Naive thymus-derived CD4-positive, alpha-beta T cell (primary cell): ENCODE data around the gene IL17RB. TPM values are rescaled to one million over a fixed set of nuclear protein-coding genes. Genes with fewer than 3 reads are reported as not detected.

Experiments
- ATAC-seq: fragments of 150-1000 bp; cut with Tn5 transposase; 2 replicates; pipeline ENCODE4 v1.10.0; 2021; ENCODE audit warnings: mild to moderate bottlenecking, moderate library complexity
- CTCF ChIA-PET: fragments of 350-600 bp; sonication (Branson Sonifier 250); formaldehyde crosslinking; loops from one replicate; lab custom pipeline; 2021; ENCODE audit warnings: antibody characterized with exemption; lab: Charles Lee
- POLR2A ChIA-PET: fragments of 350-600 bp; sonication (Branson Sonifier 250); formaldehyde crosslinking; loops from one replicate; lab custom pipeline; 2021; ENCODE audit warnings: antibody characterized with exemption, inconsistent platforms; lab: Charles Lee
- DNase-seq, 9 donors: peaks; one replicate each; pipeline versions ENCODE4 v3.0.0 to v3.0.0-alpha.2; 2020 to 2022; ENCODE audit warnings: mixed read lengths in 1 of 9
- H3K27ac ChIP-seq: one replicate; pipeline ENCODE4 v1.7.0; 2013; ENCODE audit warnings: mild to moderate bottlenecking, low read depth, low read length, moderate library complexity
- H3K27me3 ChIP-seq, 2 donors: one replicate each; pipeline ENCODE4 v1.7.0; 2013; ENCODE audit warnings: low read length in 2 of 2, mild to moderate bottlenecking in 2 of 2, moderate library complexity in 2 of 2; ENCODE audit not compliant: control insufficient read depth in 2 of 2, insufficient read depth in 2 of 2
- H3K36me3 ChIP-seq, 3 experiments: 1 replicate in 2 of 3; 2 replicates in 1 of 3; pipeline ENCODE4 v1.7.0; 2013; ENCODE audit warnings: low read length in 3 of 3, mild to moderate bottlenecking in 3 of 3, moderate library complexity in 1 of 3; ENCODE audit not compliant: insufficient read depth in 3 of 3, control insufficient read depth in 2 of 3
- H3K4me1 ChIP-seq, 2 donors: one replicate each; pipeline ENCODE4 v1.7.0; 2013; ENCODE audit warnings: low read length in 2 of 2, mild to moderate bottlenecking in 2 of 2, moderate library complexity in 1 of 2; ENCODE audit not compliant: control insufficient read depth in 2 of 2, insufficient read depth in 2 of 2
- H3K4me3 ChIP-seq: 2 replicates; pipeline ENCODE4 v1.7.0; 2013; ENCODE audit warnings: mild to moderate bottlenecking, low read length
- H3K9me3 ChIP-seq, 3 experiments: 1 replicate in 2 of 3; 2 replicates in 1 of 3; pipeline ENCODE4 v1.7.0; 2013; ENCODE audit warnings: low read length in 3 of 3; ENCODE audit not compliant: control insufficient read depth in 2 of 3
- H3K27ac Mint-ChIP-seq, 9 donors: one replicate each; pipeline ENCODE4 v1.8.0; 2020 to 2022; ENCODE audit warnings: mixed read lengths in 9 of 9, mild to moderate bottlenecking in 8 of 9, moderate library complexity in 5 of 9, inconsistent platforms in 2 of 9
- H3K27me3 Mint-ChIP-seq, 5 donors: one replicate each; pipeline ENCODE4 v1.8.0; 2021 to 2022; ENCODE audit warnings: mixed read lengths in 5 of 5, mild to moderate bottlenecking in 1 of 5
- H3K36me3 Mint-ChIP-seq, 5 donors: one replicate each; pipeline ENCODE4 v1.8.0; 2020 to 2022; ENCODE audit warnings: mixed read lengths in 5 of 5, mild to moderate bottlenecking in 3 of 5, inconsistent platforms in 1 of 5
- H3K4me1 Mint-ChIP-seq, 7 donors: one replicate each; pipeline ENCODE4 v1.8.0; 2020 to 2022; ENCODE audit warnings: mixed read lengths in 7 of 7, mild to moderate bottlenecking in 3 of 7, inconsistent platforms in 1 of 7
- H3K4me3 Mint-ChIP-seq, 10 donors: one replicate each; pipeline ENCODE4 v1.8.0; 2020 to 2022; ENCODE audit warnings: mild to moderate bottlenecking in 10 of 10, mixed read lengths in 10 of 10, moderate library complexity in 6 of 10, inconsistent platforms in 2 of 10
- H3K9me3 Mint-ChIP-seq, 11 donors: one replicate each; pipeline ENCODE4 v1.8.0; 2020 to 2022; ENCODE audit warnings: mixed read lengths in 11 of 11, mild to moderate bottlenecking in 4 of 11, inconsistent platforms in 1 of 11, moderate library complexity in 1 of 11
- intact Hi-C, 2 donors: fragments of 100-400 bp; cut with micrococcal nuclease; formaldehyde crosslinking; loops; one replicate each; pipeline ENCODE4 v1.15.1; 2023
- polyA plus RNA-seq, 2 donors: library from polyadenylated mRNA; unstranded; fragments of 300-500 nt; fragmentation: Illumina TruSeq; gene quantifications; one replicate each; pipeline ENCODE4 v1.2.3, GENCODE V29; 2021
- total RNA-seq, 6 experiments: library from RNA in 5 of 6; stranded (reverse) in 5 of 6; gene quantifications; 1 replicate in 5 of 6; 2 replicates in 1 of 6; pipeline ENCODE4 v1.2.3 and lab custom pipeline; 2021 to 2026

The IL17RB gene
- total and polyA plus RNA-seq, 7 experiments from 2014 or later = 0.22 to 6.0 (median 0.59) TPM; not detected in 3

DNA sequence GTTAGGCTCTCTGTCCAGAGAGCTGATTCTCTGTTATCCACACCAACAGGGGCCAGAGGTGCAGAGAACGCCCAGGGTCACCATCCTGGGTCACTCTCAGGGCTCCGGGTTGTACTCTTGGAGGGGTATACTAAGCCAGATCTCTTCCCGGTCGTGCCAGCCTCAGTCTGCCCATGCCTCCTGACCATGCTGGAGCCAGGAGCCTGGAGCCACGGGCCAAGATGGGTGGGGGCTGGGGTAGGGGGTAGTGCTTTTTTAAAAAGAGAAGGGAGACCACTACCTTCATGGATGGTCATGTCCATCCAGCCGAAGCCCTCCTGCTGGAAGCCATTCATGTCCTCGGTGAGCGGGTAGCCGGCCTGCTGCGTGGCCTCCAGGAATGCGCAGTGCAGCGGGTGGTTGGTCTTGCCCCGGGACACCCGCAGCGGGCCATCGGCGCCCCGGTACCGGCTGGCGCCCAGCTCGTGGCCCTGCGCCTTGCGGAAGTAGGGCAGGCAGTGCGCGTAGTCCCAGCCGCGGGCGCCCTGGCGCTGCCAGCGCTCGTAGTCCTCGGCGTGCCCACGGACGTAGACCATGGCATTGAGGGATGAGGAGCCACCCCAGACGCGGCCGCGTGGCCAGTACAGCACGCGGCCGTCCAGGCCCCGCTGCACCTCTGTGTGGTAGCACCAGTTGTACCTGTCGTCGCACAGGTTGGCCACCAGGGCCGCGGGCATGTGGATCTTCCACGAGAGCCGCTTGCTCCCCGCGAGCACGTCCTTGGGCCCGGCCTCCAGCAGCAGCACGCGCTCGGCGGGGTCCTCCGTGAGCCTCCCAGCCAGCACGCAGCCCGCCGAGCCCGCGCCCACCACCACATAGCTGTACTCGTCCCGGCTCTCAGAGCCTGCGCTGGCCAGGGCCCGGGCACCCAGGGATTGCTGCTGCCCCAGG, 23.1 kb upstream of the IL17RB start:
- ATAC-seq (no peak), DNase-seq (no peak)
- intact Hi-C loops = no loop called here
- no peak overlapping the region for H3K4me3 Mint-ChIP-seq
- no peaks in the 10 kb centered on the region for H3K36me3 ChIP-seq
- H3K27me3 ChIP-seq = no peaks in the 10 kb centered on the region
- peaks cover 0 to 5% (median 0%) of the 10 kb centered on the region in 11 donors for H3K9me3 Mint-ChIP-seq
- peaks cover 0 to 25% (median 4%) of the 10 kb centered on the region in 5 donors for H3K27me3 Mint-ChIP-seq
- no peak overlapping the region for H3K27ac ChIP-seq
- no peak overlapping the region for H3K27ac Mint-ChIP-seq
- H3K4me1 ChIP-seq = no peaks in the 10 kb centered on the region
- H3K4me1 Mint-ChIP-seq = no peaks in the 10 kb centered on the region
- POLR2A ChIA-PET = no interaction called here
- CTCF ChIA-PET = no interaction called here
- no peak overlapping the region for H3K4me3 ChIP-seq
- no peaks in the 10 kb centered on the region for H3K36me3 Mint-ChIP-seq
- no peaks in the 10 kb centered on the region for H3K9me3 ChIP-seq

- ChIA-PET POLR2A (no interaction called here), CTCF (no interaction called here)
- H3K27ac ChIP-seq = no peak overlapping the region
- no peaks in the 10 kb centered on the region for H3K9me3 ChIP-seq
- no peaks in the 10 kb centered on the region for H3K4me1 ChIP-seq
- Mint-ChIP-seq H3K9me3 (peaks cover 0 to 5% (median 0%) of the 10 kb centered on the region in 11 donors), H3K36me3 (no peaks in the 10 kb centered on the region), H3K4me1 (no peaks in the 10 kb centered on the region), H3K27ac (no peak overlapping the region), H3K27me3 (peaks cover 0 to 20% (median 8%) of the 10 kb centered on the region in 5 donors), H3K4me3 (no peak overlapping the region)
- DNase-seq = no peak
- no peak overlapping the region for H3K4me3 ChIP-seq
- H3K36me3 ChIP-seq = no peaks in the 10 kb centered on the region
- no peaks in the 10 kb centered on the region for H3K27me3 ChIP-seq
- no peak for ATAC-seq
- intact Hi-C loops = no loop called here
These were observed 22.3 kb upstream of the IL17RB start for GRCh38 chr3:53823956-53824657.

DNA sequence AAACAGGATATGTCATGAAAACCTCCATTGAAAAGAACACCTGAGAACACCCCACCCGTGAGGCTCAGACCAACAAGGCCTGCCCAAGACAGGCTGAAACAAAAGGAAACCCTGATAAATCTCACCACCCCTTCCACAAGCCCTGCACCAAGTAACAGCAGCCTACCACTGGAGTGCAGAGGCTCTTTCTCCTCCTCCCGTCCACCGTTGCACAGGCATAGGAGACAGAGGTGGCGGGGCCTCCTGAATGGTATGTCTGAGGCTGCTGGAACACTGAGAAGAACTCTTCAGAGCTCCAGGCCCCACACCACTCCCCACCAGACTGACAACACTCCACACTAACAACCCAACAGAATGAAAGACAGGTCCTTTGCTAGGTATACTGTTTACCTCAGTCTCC, 21.6 kb upstream of the IL17RB start:
- ATAC-seq (no peak), DNase-seq (no peak)
- no peak overlapping the region for H3K4me3 ChIP-seq
- intact Hi-C loops = no loop called here
- no peaks in the 10 kb centered on the region for H3K4me1 ChIP-seq
- Mint-ChIP-seq H3K36me3 (no peaks in the 10 kb centered on the region), H3K27ac (no peak overlapping the region), H3K27me3 (peaks cover 0 to 17% (median 8%) of the 10 kb centered on the region in 5 donors), H3K9me3 (peaks cover 0 to 5% (median 0%) of the 10 kb centered on the region in 11 donors), H3K4me3 (no peak overlapping the region), H3K4me1 (no peaks in the 10 kb centered on the region)
- H3K27ac ChIP-seq = no peak overlapping the region
- H3K36me3 ChIP-seq = no peaks in the 10 kb centered on the region
- POLR2A ChIA-PET = no interaction called here
- no peaks in the 10 kb centered on the region for H3K9me3 ChIP-seq
- CTCF ChIA-PET = no interaction called here
- H3K27me3 ChIP-seq = no peaks in the 10 kb centered on the region

DNA sequence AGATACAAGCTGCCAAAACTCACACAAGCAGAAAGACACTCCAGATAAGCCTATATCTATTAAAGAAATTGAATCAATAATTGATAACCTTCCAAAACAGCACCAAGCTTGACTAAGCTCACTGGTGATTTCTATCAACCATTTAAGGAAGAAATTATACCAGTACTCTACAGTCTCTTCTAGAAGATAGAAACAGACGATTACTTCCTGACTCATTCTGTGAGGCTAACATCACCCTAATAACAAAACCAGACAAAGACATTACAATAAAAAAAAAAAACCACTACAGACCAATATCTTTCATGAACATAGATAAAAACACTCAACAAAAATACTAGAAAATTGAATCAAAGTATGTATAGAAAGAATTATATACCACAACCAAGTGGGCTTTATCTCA, 20.3 kb upstream of the IL17RB start:
- peaks cover 0 to 14% (median 8%) of the 10 kb centered on the region in 5 donors for H3K27me3 Mint-ChIP-seq
- POLR2A ChIA-PET = no interaction called here
- DNase-seq (no peak), ATAC-seq (no peak)
- CTCF ChIA-PET = no interaction called here
- H3K27ac ChIP-seq = no peak overlapping the region
- H3K27ac Mint-ChIP-seq = no peak overlapping the region
- no peaks in the 10 kb centered on the region for H3K9me3 ChIP-seq
- no peaks in the 10 kb centered on the region for H3K4me1 Mint-ChIP-seq
- H3K27me3 ChIP-seq = no peaks in the 10 kb centered on the region
- H3K36me3 ChIP-seq = no peaks in the 10 kb centered on the region
- H3K4me1 ChIP-seq = no peaks in the 10 kb centered on the region
- peaks cover 0 to 5% (median 0%) of the 10 kb centered on the region in 11 donors for H3K9me3 Mint-ChIP-seq
- intact Hi-C loops = no loop called here
- H3K36me3 Mint-ChIP-seq = no peaks in the 10 kb centered on the region
- no peak overlapping the region for H3K4me3 ChIP-seq
- H3K4me3 Mint-ChIP-seq = no peak overlapping the region

DNA sequence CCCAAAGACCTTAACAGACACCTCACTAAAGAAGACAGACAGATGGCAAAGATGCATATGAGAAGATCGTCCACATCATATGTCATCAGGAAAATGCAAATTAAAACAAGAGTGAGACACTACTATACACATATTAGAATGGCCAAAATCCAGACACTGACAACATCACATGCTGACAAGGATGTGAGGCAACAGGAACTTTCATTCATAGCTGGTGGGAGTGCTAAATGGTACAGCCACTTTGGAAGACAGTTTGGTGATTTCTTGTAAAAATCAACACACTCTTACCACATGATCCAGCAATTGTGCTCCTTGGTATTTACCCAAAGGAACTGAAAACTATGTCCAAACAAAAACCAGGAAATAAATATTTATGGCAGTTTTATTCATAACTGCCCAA, 17.8 kb upstream of the IL17RB start:
- Histone ChIP-seq H3K9me3 (no peaks in the 10 kb centered on the region), H3K27ac (no peak overlapping the region), H3K4me3 (no peak overlapping the region), H3K4me1 (no peaks in the 10 kb centered on the region), H3K36me3 (no peaks in the 10 kb centered on the region), H3K27me3 (no peaks in the 10 kb centered on the region)
- H3K27ac Mint-ChIP-seq = no peak overlapping the region
- H3K36me3 Mint-ChIP-seq = no peaks in the 10 kb centered on the region
- intact Hi-C loops = no loop called here
- H3K4me1 Mint-ChIP-seq = no peaks in the 10 kb centered on the region
- H3K27me3 Mint-ChIP-seq = peaks cover 0 to 14% (median 8%) of the 10 kb centered on the region in 5 donors
- H3K9me3 Mint-ChIP-seq = peaks cover 0 to 5% (median 0%) of the 10 kb centered on the region in 11 donors
- ChIA-PET CTCF (no interaction called here), POLR2A (no interaction called here)
- no peak overlapping the region for H3K4me3 Mint-ChIP-seq
- DNase-seq (no peak), ATAC-seq (no peak)

DNA sequence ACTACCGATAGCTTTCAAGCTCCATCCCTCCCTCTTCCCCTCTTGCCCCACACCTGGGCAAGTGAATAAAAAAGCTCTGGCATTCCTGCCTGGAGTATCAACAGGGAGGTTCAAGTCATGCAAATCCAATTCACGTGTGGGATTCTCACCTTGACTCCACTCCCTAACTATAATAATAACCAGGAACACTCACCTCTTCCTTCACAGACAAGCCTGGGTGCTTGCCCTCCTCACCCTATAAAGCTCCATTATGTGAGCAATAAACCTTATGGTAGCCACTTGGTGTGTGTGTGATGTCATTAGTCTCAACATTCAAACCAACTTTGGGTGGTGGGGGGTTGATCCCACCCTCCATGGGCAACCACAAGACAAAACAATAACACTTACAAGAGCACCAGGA, 16.8 kb upstream of the IL17RB start:
- no peak overlapping the region for H3K4me3 ChIP-seq
- ATAC-seq (no peak), DNase-seq (no peak)
- no peaks in the 10 kb centered on the region for H3K27me3 ChIP-seq
- no peaks in the 10 kb centered on the region for H3K36me3 ChIP-seq
- Mint-ChIP-seq H3K27me3 (peaks cover 0 to 13% (median 7%) of the 10 kb centered on the region in 5 donors), H3K9me3 (peaks cover 0 to 5% (median 0%) of the 10 kb centered on the region in 11 donors), H3K36me3 (no peaks in the 10 kb centered on the region), H3K4me1 (no peaks in the 10 kb centered on the region), H3K4me3 (no peak overlapping the region), H3K27ac (no peak overlapping the region)
- no peaks in the 10 kb centered on the region for H3K9me3 ChIP-seq
- H3K4me1 ChIP-seq = no peaks in the 10 kb centered on the region
- H3K27ac ChIP-seq = no peak overlapping the region
- intact Hi-C loops = no loop called here
- POLR2A ChIA-PET = interaction anchor here (0.7 kb wide), 1 partner anchor 22 kb away, joined by 3 read pairs; no protein-coding TSS in a partner anchor
- CTCF ChIA-PET = no interaction called here
